HG03378 (cell line): ENCODE measurements around the gene IDNK.
"Not testable (repeated sequence)": the region's sequence is repeated elsewhere in the genome, so short reads cannot be mapped to it uniquely, and the experiment has no call there.

ENCODE experiments used
- ATAC-seq: cut with Tn5 transposase; IDR thresholded peaks from one replicate; pipeline ENCODE4 v1.9.1; 2021; ENCODE audit warnings: mild to moderate bottlenecking, moderate library complexity; ENCODE audit not compliant: unreplicated experiment

IDNK gene

GRCh38 chr9:83622939-83623678, at the start of gene IDNK:
TSS of gene IDNK (plus strand) at chr9:83623143. CDS start at chr9:83623172, 29 bp downstream.
- ATAC-seq: peak; percentile 61

GRCh38 chr9:83574482-83574881, 48.5 kb upstream of the IDNK start:
- no peak for ATAC-seq

GRCh38 chr9:83582029-83582428, 40.9 kb upstream of the IDNK start:
- no peak for ATAC-seq

DNA sequence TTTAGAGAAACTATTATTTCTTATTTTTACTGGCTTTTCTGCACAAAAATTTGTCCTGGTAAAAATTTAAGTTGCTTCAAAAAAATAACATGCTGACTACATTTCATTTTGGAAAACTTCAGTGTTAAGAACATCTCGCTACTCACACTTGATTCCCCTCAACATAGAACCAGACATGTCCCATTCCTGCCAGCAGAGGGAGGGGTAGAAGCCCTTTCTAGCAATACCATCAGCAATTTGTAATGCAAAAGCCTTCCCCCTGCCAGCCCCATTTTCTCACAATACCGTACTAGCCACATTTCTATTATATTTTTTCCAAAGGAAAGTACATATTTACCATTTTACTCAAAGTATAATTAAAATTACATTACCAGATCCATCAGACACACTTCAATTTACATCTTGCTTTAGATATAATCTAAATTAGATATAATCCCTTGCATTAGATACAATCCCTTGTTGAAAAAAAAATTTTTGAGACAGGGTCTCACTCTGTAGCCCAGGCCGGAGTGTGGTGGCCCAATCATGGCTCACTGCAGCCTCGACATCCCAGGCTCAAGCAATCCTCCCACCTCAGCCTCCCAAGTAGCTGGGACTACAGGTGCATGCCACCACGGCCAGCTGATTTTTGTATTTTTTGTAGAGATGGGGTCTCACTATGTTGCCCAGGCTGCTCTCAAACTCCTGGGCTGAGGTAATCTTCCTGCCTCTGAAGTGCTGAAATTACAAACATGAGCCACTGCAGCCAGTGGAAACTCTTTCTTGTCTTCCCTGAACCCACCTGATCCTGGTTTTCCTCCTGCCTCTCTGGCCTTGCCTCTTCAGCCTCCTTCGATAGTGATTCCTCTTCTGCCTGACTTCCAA, 39.6 kb upstream of the IDNK start:
- ATAC-seq: peak; percentile 88

- no peak for ATAC-seq
Observed at GRCh38 chr9:83584995-83585394, 37.9 kb upstream of the IDNK start.

DNA sequence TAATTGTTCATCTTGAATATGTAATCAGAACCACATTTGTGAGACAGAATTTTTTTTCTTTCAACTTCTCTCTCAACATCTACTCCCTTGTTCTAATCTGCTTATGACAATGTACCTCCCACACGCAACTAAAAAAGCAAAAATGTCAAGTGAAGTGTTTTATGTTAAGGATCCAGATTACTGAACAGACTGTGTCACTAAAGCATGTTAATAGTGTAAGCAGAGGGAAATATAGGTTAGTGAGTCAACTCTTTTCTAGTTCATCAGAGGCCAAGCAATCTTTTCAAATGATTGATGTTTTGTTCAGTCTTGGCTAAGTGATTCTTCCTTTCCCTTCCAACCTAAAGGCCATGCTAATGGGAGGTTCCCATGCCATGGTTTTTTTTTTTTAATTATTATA, 34.7 kb upstream of the IDNK start:
- no peak for ATAC-seq

- ATAC-seq: no peak
Observed at GRCh38 chr9:83596899-83597504, 25.9 kb upstream of the IDNK start.

GRCh38 chr9:83598487-83598886, 24.5 kb upstream of the IDNK start:
- no peak for ATAC-seq

- ATAC-seq: no peak
Observed at GRCh38 chr9:83599071-83599470, 23.9 kb upstream of the IDNK start.

DNA sequence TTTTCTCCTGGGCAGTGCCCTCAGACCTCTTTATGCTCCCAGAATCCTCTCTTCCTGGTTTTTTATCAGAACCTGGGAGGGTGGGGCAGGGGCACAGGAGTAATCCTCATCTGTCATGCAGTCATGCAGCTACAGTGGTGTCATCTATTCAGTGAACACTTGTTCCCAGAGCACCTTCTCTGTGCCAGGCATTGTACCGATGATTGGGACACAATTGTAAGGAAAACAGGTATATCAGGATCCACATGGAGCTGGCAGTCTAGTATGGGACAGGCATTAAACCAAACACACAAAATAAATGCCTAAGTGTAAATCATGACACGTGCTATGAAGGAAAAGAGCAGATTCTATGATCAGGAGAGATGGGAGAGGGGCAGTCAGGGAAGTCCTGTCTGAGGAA, 21.5 kb upstream of the IDNK start:
- no peak for ATAC-seq

DNA sequence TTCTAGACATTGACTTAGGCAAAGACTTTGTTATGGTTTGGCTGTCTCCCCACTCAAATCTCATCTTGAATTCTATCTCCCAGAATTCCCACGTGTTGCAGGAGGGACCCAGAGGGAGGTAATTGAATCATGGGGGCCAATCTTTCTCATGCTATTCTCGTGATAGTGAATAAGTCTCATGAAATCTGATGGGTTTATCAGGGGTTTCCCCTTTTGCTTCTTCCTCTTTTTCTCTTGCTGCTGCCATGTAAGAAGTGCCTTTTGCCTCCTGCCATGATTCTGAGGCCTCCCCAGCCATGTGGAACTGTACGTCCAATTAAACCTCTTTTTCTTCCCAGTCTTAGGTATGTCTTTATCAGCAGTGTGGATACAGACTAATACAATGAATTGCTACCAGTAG, 15.3 kb upstream of the IDNK start:
- ATAC-seq: not testable (repeated sequence)

DNA sequence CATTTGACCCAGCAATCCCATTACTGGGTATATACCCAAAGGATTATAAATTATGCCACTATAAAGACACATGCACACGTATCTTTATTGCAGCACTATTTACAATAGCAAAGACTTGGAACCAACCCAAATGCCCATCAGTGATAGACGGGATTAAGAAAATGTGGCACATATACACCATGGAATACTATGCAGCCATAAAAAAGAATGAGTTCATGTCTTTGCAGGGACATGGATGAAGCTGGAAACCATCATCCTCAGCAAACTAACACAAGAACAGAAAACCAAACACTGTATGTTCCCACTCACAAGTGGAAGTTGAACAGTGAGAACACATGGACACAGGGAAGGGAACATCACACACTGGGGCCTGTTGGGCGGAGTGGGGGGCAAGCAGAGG, 9.6 kb upstream of the IDNK start:
- not testable (repeated sequence) for ATAC-seq

GRCh38 chr9:83617299-83617698, 5.6 kb upstream of the IDNK start:
- no peak for ATAC-seq

DNA sequence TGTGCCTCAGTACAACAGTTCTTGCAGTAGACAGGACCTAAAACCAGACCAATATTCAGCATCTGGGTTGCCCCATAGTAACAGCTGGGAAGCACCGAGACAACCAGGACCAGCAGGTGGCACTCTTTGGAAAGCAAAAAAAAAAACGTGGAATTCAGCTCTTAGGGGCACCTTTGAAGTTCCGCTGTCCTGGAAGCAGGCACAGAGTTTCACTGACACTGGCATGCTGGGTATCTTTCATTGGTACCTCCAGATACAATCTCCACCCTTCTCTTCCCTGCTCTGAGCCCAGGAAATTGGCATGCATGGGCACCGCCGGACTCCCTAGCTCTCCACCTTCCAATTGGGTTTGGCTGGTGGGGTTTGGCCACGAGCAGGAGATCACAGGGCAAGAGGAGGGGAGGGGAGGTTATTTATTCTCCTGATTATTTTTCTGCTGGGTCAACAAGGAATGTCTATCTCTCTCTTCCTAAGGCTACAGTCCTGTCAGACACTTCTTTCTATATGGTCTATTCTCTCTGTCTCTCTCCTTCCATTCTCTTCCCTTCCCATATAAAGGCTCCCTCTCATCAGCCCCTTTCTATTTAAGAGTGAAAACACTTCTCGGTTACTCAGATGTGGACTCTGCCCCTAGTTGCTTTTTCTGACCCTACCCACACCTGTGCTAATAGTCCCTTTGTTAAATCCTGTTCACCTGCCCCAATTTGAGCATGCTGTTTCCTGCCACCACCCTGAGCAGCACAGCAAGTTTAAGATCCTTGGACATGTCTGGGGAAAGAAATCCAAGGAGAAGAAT, 1.9 kb upstream of the IDNK start:
- ATAC-seq: peak; percentile 38

- ATAC-seq: peak; percentile 15
Observed at GRCh38 chr9:83622433-83622938, 457 bp upstream of the IDNK start.

GRCh38 chr9:83623679-83624076, 735 bp downstream of the IDNK start:
- peak; percentile 35 for ATAC-seq

- ATAC-seq: no peak
Observed at GRCh38 chr9:83625178-83625577, 2.2 kb downstream of the IDNK start.

- no peak for ATAC-seq
Observed at GRCh38 chr9:83628540-83628939, 5.6 kb downstream of the IDNK start.

DNA sequence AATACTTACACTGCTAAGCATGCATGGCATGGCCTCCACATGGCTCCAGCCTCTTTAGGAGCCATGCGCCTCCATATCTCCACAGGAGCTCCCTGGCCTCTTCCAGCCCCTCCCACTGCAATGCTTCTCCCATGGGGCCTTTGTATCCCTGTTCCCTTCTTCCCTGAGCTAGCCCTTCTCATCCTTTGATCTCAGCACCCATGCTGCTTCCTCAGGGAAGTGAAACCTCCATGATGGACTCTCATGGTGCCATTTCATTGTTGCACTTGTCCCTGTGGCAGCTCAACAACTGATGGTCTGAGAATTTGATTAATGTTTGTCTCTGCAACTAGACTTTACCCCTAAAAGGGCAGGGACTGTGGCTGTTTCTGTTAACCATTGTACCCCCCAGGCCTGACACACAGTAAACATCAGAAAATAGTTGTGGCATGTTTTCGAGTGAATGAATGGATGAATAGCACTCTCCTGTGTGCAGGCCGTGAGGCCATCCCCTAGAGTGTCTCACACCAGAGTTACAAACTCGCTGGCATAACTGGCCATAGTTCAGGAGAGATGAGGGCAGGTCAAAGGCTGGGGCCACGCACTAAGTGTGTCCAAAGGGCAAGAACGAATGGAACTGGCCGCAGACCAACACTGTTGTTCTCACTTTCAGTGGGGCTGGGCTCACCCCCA, 6.6 kb downstream of the IDNK start:
- no peak for ATAC-seq

DNA sequence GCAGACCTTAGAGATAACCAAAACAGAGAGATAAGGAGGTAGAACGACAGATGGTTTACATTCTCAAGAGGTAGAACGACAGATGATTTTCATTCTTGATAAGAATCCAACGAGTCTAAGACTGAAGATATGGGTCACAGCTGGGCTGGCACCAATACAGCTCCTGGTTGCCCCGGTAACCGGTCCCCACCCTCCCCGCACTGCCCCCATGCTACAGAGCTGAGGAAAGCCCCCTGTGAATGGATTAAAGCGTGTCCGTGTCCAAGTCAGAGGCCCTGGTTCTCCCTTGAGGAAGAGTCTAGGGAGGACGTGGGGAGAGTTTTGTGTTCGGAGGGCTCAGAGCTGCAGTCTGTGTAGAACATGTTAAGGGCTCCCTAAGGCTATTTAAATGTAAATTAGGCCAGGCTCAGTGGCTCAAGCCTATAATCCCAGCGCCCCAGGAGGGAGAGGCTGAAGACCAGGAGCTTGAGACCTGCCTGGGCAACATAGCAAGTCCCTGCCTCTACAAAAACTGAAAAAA, 8.1 kb downstream of the IDNK start:
- ATAC-seq: no peak
